Transverse colon (tissue), 4 donors: Measurements from ENCODE around the gene ADCY9. TPM values are rescaled to one million over a fixed set of nuclear protein-coding genes. Genes with fewer than 3 reads are reported as not detected.

Source experiments
- DNase-seq: peaks from one replicate; pipeline ENCODE4 v3.0.0-alpha.2; 2019
- H3K27ac ChIP-seq, 4 donors: fragments of 200-600 bp; sonication (generic); 2 replicates each; pipeline ENCODE4 v1.5.1; 2016 to 2018; ENCODE audit warnings: inconsistent platforms in 4 of 4
- H3K27me3 ChIP-seq: fragments of 200-600 bp; sonication (generic); 2 replicates; pipeline ENCODE4 v1.5.1; 2017; ENCODE audit warnings: inconsistent platforms
- H3K36me3 ChIP-seq, 4 donors: fragments of 200-600 bp; sonication (generic); 2 replicates each; pipeline ENCODE4 v1.5.1; 2017 to 2019; ENCODE audit warnings: inconsistent platforms in 4 of 4
- H3K4me1 ChIP-seq, 4 donors: fragments of 200-600 bp; sonication (generic); 2 replicates each; pipeline ENCODE4 v1.5.1; 2017 to 2020; ENCODE audit warnings: inconsistent platforms in 4 of 4
- H3K4me3 ChIP-seq, 4 donors: fragments of 200-600 bp; sonication (generic); 1 replicate in 1 of 4; 2 replicates in 3 of 4; pipeline versions ENCODE4 v1.5.1 to v1.6.1; 2017 to 2019; ENCODE audit warnings: inconsistent platforms in 4 of 4
- H3K9me3 ChIP-seq, 2 donors: fragments of 200-600 bp; sonication (generic); 2 replicates each; pipeline ENCODE4 v1.5.1; 2017 to 2019; ENCODE audit warnings: inconsistent platforms in 2 of 2
- EP300 ChIP-seq: sonication (generic); formaldehyde crosslinking; IDR thresholded peaks from one replicate; pipeline ENCODE4 v1.6.1; 2017; ENCODE audit warnings: antibody characterized with exemption, low read depth
- POLR2A ChIP-seq: fragments of 450-650 bp; IDR thresholded peaks from one replicate; pipeline ENCODE4 v1.6.1; 2016; ENCODE audit warnings: antibody characterized with exemption, mild to moderate bottlenecking, moderate library complexity
- POLR2AphosphoS5 ChIP-seq, 3 donors: sonication (generic); formaldehyde crosslinking; IDR thresholded peaks; one replicate each; pipeline ENCODE4 v1.6.1; 2016; ENCODE audit warnings: antibody characterized with exemption in 3 of 3
- WGBS, 2 donors: methylation state at CpG; one replicate each; pipeline ENCODE4 v1.1.5; 2018; ENCODE audit warnings: low coverage in 1 of 2; 5-methylcytosine and 5-hydroxymethylcytosine counted together
- in situ Hi-C, 4 donors: fragments of 200-750 bp; cut with MboI; loops; one replicate each; pipeline versions ENCODE4 v1.15.0 to v1.15.1; 2017; ENCODE audit warnings: low sequenced_read_pairs in 3 of 4, low pct_ligation_motif_present in 1 of 4, low pct_unique_long_range_greater_than_20kb in 1 of 4
- intact Hi-C: fragments of 100-400 bp; cut with DNase I; formaldehyde crosslinking; loops from one replicate; pipeline ENCODE4 v1.15.1; 2023; ENCODE audit warnings: low total_unique reads
- total RNA-seq, 4 donors: library from RNA; depleted of rRNA; stranded (reverse); fragments of >200 nt; gene quantifications; one replicate each; pipeline ENCODE4 v1.1.0, GENCODE V29; 2016
- TF ChIP-seq, protein P1 (sequence below), 5 experiments: fragments of 200-600 bp in 3 of 5; fragments of 450-650 bp in 2 of 5; sonication (generic) in 3 of 5; IDR thresholded peaks; 1 replicate in 2 of 5; 2 replicates in 3 of 5; pipeline ENCODE4 v1.5.1; 2016 to 2017; ENCODE audit warnings: antibody characterized with exemption in 5 of 5, inconsistent platforms in 3 of 5, mild to moderate bottlenecking in 2 of 5, moderate library complexity in 1 of 5

The ADCY9 gene
- total RNA-seq, 4 donors from 2014 or later = 33.7 to 46.0 (median 37.2) TPM

DNA sequence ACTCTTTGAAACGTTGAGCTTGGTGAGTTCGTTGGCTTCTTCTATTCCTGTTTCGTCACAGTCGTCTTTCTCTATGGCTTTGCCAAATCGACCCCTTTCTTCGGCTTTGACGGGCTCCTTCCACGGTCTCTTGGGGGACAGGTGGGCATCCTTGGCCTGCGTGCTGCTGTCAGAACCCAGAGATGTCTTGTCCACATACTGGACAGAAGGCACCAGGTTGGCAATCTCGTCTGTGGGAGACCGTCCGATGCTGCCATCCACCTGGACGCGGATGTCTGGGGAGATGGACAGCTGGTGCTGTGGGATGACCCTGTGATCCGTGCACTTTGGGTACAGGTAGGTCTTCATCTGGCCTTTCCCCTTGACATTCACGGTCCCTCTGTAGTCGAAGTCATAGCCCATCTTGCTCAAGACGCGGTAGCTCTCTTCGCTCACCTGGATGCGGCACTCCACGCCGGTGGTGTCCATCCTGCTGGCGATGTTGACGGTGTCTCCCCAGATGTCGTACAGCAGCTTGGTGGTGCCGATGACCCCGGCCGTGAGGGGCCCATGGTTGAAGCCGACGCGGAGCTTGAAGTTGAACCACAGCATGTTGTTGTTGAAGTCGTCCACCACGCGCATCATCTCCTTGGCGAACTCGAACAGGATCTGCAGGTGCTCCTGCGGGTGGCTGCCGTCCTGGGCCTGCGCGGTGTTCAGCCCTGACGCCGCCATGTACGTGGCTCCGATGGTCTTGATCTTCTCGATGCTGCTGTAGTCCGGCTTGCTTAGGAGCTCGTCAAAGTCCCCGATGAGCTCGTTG lies 150.3 kb downstream of the ADCY9 start:
- Histone ChIP-seq H3K36me3 (peaks cover 0 to 6% (median 2%) of the 10 kb centered on the region in 4 donors), H3K27ac (no peak overlapping the region), H3K4me1 (peaks cover 0 to 14% (median 4%) of the 10 kb centered on the region in 4 donors), H3K4me3 (no peak overlapping the region), H3K27me3 (no peaks in the 10 kb centered on the region), H3K9me3 (no peaks in the 10 kb centered on the region)
- TF ChIP-seq, protein P1, sequence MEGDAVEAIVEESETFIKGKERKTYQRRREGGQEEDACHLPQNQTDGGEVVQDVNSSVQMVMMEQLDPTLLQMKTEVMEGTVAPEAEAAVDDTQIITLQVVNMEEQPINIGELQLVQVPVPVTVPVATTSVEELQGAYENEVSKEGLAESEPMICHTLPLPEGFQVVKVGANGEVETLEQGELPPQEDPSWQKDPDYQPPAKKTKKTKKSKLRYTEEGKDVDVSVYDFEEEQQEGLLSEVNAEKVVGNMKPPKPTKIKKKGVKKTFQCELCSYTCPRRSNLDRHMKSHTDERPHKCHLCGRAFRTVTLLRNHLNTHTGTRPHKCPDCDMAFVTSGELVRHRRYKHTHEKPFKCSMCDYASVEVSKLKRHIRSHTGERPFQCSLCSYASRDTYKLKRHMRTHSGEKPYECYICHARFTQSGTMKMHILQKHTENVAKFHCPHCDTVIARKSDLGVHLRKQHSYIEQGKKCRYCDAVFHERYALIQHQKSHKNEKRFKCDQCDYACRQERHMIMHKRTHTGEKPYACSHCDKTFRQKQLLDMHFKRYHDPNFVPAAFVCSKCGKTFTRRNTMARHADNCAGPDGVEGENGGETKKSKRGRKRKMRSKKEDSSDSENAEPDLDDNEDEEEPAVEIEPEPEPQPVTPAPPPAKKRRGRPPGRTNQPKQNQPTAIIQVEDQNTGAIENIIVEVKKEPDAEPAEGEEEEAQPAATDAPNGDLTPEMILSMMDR (IDR thresholded peaks at IDR 0.05) = no peak
- TF ChIP-seq POLR2AphosphoS5 (IDR thresholded peaks at IDR 0.05) (no peak), EP300 (no peak), POLR2A (no peak)
- in situ Hi-C loops = no loop called here
- intact Hi-C loops = loop anchor here (10.0 kb wide), 1 partner anchor 149 kb away; the partner anchor contains the start of gene ADCY9
- WGBS, 2 donors = 95 to 96% methylated on average over 9 to 50 of the region's 50 CpGs
- no peak for DNase-seq

- WGBS, 2 donors = 86 to 92% methylated on average over 8 to 15 of the region's 15 CpGs
Measured at GRCh38 chr16:3965306-3965705, 150.9 kb downstream of the ADCY9 start.

DNA sequence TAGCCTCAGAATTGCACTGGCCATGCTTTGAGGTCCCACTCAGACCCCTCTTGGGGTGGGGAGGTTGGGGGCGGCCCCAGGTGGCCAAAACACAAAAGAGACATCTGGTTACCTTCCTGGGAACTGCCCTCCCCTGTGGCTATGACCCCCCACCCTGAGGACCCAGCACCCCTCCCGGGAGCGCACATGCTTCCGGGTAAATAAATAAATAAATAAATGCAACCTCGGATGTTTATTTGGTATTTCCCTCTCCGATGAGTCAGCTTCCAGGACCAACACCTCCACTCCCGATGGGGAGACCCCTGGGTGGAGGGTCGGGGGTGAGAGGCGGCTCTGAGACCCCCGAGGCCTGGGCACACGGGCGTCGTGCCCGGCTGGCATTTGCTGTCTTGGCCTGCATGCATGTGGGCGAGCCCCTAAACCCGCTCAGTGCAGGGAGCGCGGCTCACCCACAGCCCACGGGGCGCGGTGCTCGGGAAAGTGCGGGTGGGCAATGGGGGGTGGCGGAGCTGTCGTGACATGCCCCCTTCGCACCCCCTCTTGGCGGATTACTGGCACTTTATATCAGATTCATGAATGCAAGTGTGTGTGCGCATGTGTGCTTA lies 151.5 kb downstream of the ADCY9 start:
- WGBS, 2 donors = 89% methylated on average over 28 of the region's 28 CpGs; no CpG with 5 or more reads in 1 of the 2 donors
- peaks cover 4 to 19% (median 6%) of the 10 kb centered on the region in 4 donors for H3K4me1 ChIP-seq
- H3K27me3 ChIP-seq = no peaks in the 10 kb centered on the region
- H3K36me3 ChIP-seq = peaks cover 0 to 6% (median 2%) of the 10 kb centered on the region in 4 donors
- intact Hi-C loops = loop anchor here (10.0 kb wide), 1 partner anchor 150 kb away; the partner anchor contains the start of gene ADCY9
- TF ChIP-seq POLR2A (no peak), EP300 (no peak), POLR2AphosphoS5 (IDR thresholded peaks at IDR 0.05) (no peak)
- TF ChIP-seq, protein P1 (IDR thresholded peaks at IDR 0.05) = no peak
- in situ Hi-C loops = no loop called here
- H3K27ac ChIP-seq = no peak overlapping the region
- H3K4me3 ChIP-seq = no peak overlapping the region
- DNase-seq = no peak
- H3K9me3 ChIP-seq = no peaks in the 10 kb centered on the region

More at GRCh38 chr16:3965306-3965705, 150.9 kb downstream of the ADCY9 start:
- TF ChIP-seq POLR2A = no peak
- TF ChIP-seq EP300 = no peak
- TF ChIP-seq, protein P1 (IDR thresholded peaks at IDR 0.05) = no peak
- no peak for TF ChIP-seq POLR2AphosphoS5 (IDR thresholded peaks at IDR 0.05)
- intact Hi-C loops = loop anchor here (10.0 kb wide), 1 partner anchor 149 kb away; the partner anchor contains the start of gene ADCY9
- Histone ChIP-seq H3K36me3 (peaks cover 0 to 6% (median 2%) of the 10 kb centered on the region in 4 donors), H3K4me1 (peaks cover 0 to 15% (median 4%) of the 10 kb centered on the region in 4 donors), H3K27ac (no peak overlapping the region), H3K9me3 (no peaks in the 10 kb centered on the region), H3K4me3 (no peak overlapping the region), H3K27me3 (no peaks in the 10 kb centered on the region)
- DNase-seq = no peak
- in situ Hi-C loops = no loop called here
